ENCODE data around the gene TAF4.
"Not testable (repeated sequence)": the region's sequence is repeated elsewhere in the genome, so short reads cannot be mapped to it uniquely, and the experiment has no call there.

GRCh38 chr20:62055862-62056115 lies 9.9 kb downstream of the TAF4 start:
- TF ChIP-seq, protein P1, sequence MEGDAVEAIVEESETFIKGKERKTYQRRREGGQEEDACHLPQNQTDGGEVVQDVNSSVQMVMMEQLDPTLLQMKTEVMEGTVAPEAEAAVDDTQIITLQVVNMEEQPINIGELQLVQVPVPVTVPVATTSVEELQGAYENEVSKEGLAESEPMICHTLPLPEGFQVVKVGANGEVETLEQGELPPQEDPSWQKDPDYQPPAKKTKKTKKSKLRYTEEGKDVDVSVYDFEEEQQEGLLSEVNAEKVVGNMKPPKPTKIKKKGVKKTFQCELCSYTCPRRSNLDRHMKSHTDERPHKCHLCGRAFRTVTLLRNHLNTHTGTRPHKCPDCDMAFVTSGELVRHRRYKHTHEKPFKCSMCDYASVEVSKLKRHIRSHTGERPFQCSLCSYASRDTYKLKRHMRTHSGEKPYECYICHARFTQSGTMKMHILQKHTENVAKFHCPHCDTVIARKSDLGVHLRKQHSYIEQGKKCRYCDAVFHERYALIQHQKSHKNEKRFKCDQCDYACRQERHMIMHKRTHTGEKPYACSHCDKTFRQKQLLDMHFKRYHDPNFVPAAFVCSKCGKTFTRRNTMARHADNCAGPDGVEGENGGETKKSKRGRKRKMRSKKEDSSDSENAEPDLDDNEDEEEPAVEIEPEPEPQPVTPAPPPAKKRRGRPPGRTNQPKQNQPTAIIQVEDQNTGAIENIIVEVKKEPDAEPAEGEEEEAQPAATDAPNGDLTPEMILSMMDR (IDR thresholded peaks at IDR 0.05), result not testable (repeated sequence)
- not testable (repeated sequence) for TF ChIP-seq POLR2A (IDR thresholded peaks at IDR 0.05)

Data from Peyer's patch (tissue), 4 donors.